ENCODE measurements around the gene HINFP.
"Not testable (repeated sequence)": the region's sequence is repeated elsewhere in the genome, so short reads cannot be mapped to it uniquely, and the experiment has no call there.

The HINFP gene

DNA sequence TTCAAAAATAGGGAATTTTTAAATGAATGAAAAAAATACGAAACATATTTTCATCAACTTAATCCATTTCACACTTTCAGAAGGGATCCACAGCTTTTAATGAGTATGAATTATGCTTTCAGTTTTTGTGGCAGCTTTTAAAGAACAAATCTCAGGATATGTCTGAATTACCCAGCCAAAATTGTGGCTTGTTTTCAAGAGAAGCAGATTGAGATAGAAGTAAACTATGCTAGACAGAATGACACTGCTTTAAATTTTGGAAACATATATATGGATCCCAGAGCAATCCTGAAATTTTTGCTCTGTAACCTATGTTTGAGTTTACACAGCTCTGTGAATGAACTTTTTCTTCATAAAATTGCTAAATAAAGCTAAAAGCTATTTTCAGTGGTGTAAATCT, 2.4 kb upstream of the HINFP start:
- DNase-seq, result no peak

DNA sequence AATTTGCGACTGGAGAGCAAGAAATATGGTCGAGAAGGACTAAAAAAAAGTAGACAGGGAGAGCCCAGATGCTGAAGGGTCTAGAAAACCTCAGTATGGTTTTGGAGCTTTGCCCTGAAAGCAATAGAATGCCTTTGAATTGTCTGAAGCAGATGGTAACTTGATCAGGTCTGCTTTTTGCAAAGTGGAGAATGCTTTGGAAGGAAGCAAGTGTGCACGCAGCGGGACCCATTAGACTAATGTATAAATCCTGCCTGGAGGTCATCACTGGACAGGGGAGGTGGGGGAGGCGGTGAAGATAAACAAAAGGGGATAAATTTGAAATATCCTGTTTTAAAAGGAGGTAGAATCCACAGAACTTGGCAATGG, 757 bp upstream of the HINFP start:
- no peak for DNase-seq

DNA sequence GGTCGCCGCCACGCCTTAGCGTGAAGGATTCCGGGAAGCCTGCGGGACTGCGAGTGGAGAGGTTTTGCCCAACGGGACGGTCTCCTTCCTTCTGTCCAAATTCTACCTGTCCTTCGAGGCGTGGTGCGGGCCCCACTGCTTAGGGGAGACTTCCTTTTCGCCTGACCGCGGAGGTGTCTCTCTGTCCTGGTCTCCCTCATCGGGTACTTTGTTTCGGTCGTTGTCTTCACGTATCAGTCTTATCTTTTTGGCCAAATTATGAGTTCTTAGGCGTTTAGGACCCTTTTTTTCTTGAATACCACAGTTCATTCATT, 388 bp downstream of the HINFP start:
- DNase-seq, result no peak

DNA sequence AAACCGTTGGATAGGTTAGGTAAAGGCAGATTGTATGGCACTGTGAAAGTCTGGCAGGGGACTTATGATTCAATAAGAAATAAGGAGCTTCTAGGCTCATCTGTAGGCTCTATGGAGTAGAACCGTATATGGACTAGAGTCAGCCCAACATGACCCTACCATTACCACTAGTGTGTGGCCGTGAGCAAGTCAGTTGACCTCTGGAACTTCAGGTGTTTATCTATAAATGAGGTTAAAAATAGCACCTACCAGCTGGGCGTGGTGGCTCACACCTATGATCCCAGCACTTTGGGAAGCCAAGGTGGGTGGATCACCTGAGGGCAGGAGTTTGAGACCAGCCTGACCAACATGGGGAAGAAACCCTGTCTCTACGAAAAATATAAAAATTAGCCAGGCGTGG, 4.4 kb downstream of the HINFP start:
- DNase-seq, result no peak

DNA sequence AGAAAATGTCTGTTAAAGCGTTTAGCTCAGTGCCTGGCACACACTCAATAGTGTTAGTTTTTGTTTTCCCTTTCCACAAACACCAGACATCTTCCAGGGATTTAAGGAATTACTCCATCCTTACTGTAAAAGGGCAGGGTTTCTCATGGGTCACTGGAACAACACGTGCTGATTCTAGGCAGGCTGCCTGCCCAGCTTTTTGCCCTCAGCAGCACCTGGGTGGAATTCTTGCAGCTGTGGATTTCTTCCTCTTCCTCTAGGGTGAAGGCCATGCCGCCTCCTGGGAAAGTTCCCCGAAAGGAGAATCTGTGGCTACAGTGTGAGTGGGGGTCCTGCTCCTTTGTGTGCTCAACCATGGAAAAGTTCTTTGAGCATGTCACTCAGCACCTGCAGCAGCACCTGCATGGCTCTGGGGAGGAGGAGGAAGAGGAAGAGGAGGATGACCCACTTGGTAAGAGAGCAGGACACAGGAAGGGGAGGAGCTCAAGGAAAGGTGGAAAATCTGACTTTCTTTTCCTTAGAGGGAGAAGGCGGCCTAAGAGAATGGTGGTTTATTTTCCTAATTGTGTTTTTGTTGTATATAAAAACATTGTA, 5.4 kb downstream of the HINFP start:
- no peak for DNase-seq

DNA sequence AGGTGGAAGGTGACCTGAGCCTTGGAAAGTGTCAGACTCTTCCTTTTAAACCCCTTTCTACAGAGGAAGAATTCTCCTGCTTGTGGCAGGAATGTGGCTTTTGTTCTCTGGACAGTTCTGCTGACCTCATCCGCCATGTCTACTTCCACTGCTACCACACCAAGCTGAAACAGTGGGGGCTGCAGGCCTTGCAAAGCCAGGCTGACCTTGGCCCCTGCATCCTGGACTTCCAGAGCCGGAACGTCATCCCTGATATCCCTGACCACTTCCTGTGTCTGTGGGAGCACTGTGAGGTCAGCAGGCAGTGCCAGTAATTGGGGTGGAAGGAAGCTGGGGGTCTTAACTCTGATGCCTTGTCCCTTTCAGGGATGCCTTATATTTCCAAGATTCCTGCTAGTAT, 9.3 kb downstream of the HINFP start:
- no peak for DNase-seq

DNA sequence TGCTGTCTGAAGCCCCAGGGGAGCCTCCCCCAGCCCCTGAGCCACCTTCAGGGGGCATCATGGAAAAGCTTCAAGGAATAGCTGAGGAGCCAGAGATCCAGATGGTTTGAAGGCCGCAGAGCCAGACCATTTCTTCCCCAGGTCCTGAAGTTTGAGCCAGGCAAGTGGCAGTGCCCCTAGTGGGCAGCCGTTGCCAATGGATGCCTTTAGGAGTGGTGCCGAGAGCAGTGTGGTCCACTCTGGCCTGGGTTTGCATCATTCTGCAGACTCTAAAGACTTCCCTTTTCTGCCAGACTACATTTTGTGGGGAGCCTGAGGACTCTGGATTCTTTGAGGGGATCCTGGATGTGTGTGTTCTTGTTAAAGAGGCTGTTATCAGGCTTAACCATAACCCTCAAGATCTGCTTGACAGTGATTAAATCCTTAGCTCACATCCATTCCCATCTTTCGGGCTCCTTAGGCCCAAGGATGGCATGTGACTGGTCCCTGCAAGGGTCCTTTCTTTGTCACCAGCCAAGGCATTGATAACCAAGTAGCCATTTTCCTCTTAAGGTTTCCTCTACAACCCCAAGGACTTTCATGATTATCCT, 13.1 kb downstream of the HINFP start:
- no peak for DNase-seq

DNA sequence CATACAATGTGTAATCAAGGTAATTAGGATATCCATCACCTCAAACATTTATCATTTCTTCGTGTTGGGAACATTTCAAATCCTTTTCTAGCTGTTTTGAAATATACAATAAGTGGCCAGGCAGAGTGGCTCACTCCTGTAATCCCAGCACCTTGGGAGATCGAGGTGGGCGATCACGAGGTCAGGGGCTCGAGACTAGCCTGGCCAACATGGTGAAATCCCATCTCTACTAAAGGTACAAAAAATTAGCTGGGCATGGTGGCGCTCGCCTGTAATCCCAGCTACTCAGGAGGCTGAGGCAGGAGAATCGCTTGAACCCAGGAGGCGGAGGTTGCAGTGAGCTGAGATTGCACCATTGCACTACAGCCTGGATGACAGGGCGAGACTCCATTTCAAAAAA, 17.9 kb downstream of the HINFP start:
- not testable (repeated sequence) for DNase-seq

DNA sequence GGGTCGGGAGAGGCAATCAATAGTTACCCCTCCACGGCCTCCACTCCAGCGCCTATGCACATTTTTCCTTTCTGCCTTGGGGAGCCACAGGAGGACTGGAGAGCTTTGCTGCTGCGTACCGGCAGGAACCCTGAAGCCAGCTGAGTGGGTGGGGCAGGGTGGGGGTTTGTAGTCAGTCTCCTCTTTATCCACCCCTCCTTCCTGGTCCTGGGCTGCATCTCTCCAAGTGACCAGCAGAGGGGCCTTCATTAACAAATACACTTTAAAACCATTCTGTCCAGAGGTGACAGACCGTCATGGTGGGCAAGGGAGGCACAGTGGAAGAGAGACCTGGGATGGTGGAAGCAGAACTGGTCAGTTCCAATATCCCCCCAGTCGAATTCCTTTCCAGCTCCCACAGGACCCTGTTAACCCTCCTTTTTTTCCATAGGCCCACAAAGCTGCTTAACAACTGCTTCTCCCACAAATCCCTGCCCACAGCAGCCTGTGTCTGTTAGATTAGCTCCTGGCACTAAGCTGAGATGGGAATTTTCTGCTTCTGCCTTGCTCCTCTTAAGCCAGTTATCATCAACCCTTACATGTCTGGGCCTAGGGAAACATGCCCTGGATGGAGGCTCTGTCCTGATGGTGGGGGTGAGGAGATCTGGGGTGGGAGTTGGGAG, 23.6 kb downstream of the HINFP start:
- DNase-seq, result no peak

DNA sequence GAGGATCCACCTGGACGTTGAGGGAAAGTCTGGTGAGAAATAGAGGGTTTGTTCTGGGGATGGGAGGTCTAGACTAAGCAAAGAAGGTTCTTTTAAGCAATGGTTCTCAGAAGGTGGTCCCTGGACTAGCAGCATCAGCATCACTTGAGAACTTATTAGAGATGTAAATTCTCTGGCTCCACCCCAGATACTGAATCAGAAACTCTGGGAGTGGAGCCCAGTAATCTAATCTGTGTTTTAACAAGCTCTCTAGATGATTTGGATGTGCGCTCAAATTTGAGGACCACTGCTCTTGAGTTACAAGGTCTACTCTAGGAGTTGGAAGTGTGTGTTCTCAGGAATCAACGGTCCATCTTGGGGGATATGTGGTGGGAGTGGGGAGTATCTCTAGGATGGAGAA, 24.2 kb downstream of the HINFP start:
- no peak for DNase-seq

DNA sequence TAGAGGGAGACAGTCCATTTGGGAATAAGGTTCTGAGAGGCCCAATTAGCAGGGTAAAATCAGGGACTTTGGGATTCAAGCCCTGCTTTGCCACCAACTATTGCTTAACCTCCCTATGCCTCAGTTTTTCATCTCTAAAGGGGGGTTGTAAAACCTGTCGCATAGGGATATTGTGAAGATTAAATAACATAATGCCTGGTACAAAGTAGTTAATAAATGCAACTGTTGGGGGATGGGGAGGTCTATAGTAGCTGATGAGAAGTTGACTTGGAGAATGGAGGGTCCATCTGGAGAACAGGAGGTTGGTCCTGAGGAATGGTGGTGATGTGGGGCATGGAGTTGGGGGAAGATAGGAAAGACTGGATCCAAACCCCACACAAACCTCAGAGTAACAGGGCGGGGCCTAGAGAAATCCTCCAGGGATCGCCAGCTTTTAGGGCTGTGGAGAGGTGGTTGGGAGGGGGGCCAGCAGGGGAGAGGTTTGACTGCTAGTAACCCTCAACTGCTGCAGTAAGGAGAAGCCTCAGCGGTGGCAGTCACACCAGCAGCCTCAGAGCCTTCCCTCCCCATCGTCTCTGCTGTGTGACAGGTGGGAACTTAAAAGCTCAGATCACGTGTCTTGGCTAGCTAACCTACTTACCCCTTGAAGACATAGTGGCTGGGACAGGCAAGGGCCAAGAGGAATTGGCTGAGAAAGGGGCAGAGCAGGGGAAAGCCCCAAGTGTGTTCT, 26.4 kb downstream of the HINFP start:
- no peak for DNase-seq

DNA sequence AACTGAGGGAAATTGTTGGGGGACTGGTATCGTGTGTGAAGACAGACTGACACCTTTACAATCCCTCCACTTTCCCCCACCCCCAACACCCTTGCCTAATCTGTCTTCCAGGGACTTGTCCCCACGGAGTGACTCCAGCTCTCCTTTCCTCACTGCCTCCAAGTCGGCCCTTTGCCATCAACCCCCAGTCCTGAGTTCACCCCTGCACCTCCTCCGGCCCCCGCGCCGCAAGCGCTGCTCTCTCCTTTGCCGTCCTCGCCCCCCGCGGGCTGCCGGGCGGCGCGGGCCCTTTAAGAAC, 27.3 kb downstream of the HINFP start:
- DNase-seq, result no peak

DNA sequence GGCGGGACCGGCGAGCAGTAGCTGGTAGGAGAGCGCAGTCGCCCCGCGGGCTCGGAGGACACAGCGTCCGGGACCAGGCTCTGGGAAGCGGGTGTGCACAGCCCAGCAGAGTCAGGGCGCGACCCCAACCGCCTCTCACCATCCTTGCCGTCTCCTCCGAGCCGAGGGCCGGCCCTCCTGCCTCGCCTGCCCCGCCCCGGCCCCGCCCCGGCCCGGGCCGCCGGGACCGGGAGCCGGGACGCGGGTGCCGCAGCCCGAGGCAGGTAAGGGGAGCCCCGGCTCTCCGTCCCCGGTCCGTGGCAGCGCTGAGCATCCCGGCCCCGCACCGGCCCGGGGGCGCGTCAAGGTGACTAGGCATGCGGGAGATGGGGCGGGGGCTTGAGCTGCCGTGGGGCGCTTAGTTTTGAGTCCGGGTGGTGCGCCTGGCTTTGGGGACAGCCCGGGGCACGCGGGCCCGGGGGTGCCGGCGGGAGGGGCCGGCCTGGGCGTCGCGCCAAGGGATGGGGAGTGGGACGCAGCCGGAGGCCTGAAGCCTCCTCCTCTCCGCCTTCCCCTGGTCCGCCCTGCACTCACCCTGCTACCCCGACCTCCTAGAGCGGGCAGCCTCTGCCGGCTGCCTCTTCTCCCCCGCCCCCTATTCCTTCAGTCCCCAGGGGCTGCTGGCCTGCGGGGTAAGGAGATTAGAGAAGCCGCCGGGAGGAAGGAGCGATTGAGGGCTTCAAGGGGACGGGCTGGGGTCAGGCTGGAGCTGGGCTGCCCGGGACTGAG, 27.8 kb downstream of the HINFP start, which contains the start of gene ABCG4:
ABCG4 (plus strand) TSS at position 35 of the 768 bp plus-strand sequence. CDS start 914 bp downstream, outside the sequence.
- peak in 1 of 2 experiments; percentile 41 for DNase-seq

DNA sequence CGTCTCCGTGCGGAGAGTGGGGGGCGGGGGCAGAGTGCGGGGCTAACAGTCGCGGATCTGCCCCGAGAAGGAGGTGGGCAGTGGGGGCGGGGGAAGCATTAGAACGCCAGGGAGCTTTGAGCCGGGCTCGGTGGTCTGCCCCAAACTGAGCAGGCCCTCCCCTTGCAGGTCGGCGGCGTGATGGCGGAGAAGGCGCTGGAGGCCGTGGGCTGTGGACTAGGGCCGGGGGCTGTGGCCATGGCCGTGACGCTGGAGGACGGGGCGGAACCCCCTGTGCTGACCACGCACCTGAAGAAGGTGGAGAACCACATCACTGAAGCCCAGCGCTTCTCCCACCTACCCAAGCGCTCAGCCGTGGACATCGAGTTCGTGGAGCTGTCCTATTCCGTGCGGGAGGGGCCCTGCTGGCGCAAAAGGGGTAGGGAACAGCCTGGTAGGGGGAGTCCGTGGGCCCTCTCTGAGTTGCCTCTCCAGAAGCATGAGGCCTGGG, 28.5 kb downstream of the HINFP start:
- no peak for DNase-seq

DNA sequence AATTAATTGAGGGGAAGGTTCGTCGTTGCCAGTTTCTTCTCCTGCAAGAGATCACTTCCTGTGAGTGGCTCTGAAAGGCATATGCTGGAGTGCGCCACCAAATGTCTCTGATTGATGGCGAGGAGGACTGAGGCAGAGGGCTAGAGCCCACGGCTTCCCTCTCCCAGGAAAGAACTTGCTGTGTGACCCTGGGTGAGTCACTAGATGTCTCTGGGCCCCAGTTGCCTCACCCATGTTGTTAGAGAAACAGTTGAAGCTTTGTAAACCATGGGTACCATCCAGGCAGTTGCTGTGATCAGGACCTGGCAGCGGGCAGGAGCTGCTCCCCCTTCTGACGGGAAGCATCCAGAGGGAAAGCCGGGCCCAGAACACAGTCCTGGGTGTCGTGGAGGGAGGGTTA, 30.7 kb downstream of the HINFP start:
- DNase-seq, result no peak

DNA sequence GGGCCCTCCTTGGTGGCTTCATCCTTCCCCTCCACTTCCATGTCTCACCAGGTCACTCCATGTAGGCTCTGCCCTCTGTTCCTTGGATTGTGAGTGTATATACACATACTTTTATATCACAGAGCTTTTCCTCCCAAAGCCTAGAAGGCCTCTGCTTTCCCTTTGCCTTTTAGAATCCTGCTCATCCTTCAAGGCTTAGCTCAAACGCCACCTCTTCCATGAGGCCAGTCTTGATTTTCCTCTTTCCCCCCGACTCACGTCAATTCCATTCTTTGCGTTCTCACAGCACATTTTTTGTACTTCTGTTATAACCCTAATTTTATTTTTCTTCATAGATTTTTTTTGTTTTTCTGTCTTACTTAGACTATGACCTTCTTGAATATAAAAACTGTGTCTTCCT, 31.2 kb downstream of the HINFP start:
- DNase-seq, result no peak

DNA sequence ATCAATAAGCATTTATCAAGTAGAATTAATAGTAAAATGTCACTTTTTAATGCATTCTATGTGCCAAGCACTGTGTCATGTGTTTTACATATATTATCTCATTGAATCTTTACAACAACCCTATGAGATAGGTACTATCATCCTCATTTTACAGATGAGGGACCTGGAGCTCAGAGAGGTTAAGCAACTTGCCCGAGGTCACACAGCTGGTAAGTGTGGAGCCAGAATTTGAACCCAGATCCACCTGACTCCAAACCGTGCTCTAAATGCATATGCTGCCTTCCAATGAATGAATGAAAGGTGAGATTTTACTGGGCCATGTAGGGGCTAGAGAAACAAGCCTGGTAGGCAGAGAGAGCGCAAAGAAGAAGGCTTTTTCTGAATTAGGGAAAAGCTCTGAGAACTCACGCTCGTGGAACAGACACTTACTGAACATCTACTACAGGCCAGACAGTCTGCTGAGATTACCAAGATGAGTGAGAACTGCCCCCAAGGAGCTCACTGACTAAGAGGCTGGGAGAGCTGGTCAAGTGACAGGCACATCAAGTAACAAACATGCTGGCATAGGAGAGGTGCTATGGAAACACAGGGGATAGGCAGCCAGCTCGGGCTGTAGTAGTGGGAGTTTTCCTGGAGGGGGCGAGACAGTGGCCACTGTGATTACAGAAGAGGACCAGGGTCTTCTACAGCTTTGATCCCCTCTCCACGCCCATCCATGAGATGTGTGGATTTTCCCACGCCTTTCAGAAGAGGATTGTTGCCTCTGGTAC, 31.9 kb downstream of the HINFP start:
- no peak for DNase-seq

DNA sequence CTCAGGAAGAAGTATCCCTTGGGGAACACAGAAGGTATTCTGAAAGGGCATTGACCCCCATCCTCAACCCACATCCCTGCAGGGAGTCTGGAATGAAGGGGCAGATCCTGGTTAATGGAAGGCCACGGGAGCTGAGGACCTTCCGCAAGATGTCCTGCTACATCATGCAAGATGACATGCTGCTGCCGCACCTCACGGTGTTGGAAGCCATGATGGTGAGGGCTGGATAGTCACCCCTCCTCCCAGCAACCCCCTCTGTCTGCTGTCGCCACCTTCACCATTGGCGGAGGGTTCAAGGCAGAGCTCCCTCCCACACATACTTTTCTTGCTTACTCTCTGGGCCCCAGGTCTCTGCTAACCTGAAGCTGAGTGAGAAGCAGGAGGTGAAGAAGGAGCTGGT, 32.8 kb downstream of the HINFP start:
- DNase-seq, result no peak

DNA sequence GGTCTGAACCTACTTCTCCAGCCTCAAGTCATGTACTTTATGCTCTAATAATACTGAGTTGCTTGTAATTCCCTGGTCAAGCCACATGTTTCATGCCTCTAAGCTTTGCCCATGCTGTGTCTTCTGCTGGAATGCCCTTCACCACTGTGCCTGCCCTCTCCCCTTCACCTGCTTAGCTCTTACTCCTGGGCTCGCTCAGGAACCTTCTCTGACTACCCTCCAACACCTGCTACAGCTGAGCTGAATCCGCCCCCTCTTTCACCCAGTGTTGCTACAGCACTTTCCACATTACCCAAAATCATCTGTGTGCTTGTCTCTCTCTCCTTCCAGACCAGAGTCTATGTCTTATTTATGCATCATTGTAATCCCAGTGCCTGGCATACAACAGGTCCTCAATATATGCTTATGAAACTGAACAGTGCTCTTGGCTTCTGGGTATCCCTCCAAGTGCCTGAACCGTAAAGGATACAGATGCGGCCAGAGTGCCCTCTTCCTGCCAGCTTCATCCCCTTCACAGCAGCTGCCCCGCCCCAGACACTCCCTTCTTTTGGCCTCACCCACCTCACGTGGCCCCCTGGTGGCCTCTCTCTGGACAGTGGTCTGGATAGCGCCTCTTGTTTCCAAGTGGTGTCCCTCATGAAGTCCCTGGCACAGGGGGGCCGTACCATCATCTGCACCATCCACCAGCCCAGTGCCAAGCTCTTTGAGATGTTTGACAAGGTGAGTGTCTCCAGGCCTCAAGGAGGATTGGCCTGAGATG, 34.5 kb downstream of the HINFP start:
- no peak for DNase-seq

DNA sequence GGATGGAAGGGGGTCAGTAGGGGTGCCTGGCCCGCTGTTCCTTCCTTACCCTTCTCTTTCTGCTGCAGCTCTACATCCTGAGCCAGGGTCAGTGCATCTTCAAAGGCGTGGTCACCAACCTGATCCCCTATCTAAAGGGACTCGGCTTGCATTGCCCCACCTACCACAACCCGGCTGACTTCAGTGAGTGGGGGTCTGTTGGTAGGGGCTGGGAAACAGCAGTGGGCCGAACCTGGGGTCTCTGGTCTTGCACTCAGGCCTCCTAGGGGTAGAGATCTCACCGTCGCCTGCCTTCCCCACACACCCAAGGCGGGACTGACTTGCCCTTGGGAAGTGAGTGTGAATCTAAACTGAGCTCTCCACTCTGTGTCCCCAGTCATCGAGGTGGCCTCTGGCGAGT, 35.1 kb downstream of the HINFP start:
- DNase-seq, result no peak

DNA sequence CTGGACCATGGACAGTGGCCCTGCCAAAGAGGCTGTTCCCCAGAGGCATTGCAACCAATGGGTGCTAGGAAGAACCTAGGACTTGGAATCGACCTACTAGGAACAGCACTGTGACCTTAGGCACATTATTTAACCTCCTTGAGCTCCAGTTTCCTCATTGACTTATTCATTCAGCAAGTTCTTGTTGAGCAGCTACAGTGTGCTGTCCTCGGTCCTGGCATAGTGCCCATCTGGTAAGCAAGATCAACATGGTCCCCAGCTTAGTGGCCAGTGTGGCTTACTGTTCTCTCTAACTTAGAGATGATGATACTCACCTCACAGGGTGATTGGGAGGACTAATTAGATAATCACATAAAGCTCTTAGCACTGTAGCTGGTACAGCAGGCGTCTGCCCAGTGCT, 35.7 kb downstream of the HINFP start:
- DNase-seq, result no peak

DNA sequence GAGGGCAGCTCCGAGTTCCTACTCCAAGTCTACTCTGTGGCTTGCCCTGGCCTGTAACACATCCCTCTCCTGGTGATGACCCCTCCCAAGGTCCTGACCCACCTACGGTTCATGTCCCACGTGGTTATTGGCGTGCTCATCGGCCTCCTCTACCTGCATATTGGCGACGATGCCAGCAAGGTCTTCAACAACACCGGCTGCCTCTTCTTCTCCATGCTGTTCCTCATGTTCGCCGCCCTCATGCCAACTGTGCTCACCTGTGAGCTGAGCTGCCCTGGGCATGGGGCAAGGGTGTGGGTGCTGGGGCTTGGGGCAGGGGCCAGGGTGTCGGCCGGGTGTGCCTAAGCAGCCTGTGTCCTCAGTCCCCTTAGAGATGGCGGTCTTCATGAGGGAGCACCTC, 37.1 kb downstream of the HINFP start:
- DNase-seq, result no peak
